GM12878 (cell line): ENCODE data around the gene SLC25A41. TPM values are rescaled to one million over a fixed set of nuclear protein-coding genes. Genes with fewer than 3 reads are reported as not detected.
A peak's percentile ranks its signal among the peaks of the same experiment; 100 is the strongest.

Source experiments
- ATAC-seq: fragments of 200-7000 bp; cut with Tn5 transposase; 3 replicates; pipeline ENCODE4 v1.9.1; 2020; ENCODE audit warnings: mild to moderate bottlenecking, moderate library complexity
- BruUV-seq: library from RNA; stranded (reverse); fragments of 400-500 nt; replicated peaks from 2 replicates; lab custom pipeline; 2021; lab: Mats Ljungman, UMichigan
- CTCF ChIA-PET: fragments of 300-600 bp; sonication (Branson Sonifier 250); formaldehyde crosslinking; extraction: SDS; loops from one replicate; lab custom pipeline; 2021; ENCODE audit warnings: inconsistent platforms; lab: Yijun Ruan, JAX
- POLR2A ChIA-PET: fragments of 350-600 bp; formaldehyde crosslinking; extraction: SDS; loops from one replicate; lab custom pipeline; 2021; ENCODE audit warnings: inconsistent platforms; lab: Charles Lee
- RAD21 ChIA-PET: fragments of 300-600 bp; sonication (Branson Sonifier 250); formaldehyde crosslinking; loops from one replicate; lab custom pipeline; 2023; ENCODE audit warnings: antibody characterized with exemption; ENCODE audit not compliant: unreplicated experiment; lab: Charles Lee
- SMC1A ChIA-PET: fragments of 300-600 bp; sonication (Branson Sonifier 250); formaldehyde crosslinking; loops from one replicate; lab custom pipeline; 2023; ENCODE audit not compliant: unreplicated experiment, uncharacterized antibody; lab: Charles Lee
- DNase-seq: peaks from one replicate; pipeline ENCODE4 v3.0.0-alpha.2; 2011; ENCODE audit warnings: low read depth, low spot score
- FAIRE-seq: peaks from 3 replicates; lab custom pipeline; 2011; peaks lifted over from hg19 to GRCh38; lab: Jason Lieb, UNC
- H2AFZ ChIP-seq: 2 replicates; pipeline ENCODE4 v1.6.0; 2011; ENCODE audit warnings: low read depth, low read length, control low read depth; ENCODE audit not compliant: control insufficient read depth
- H3K27ac ChIP-seq: 2 replicates; pipeline ENCODE4 v1.5.1; 2011; ENCODE audit warnings: control low read depth; ENCODE audit not compliant: control insufficient read depth, insufficient read depth
- H3K27me3 ChIP-seq, 2 experiments: replicated peaks in 1 of 2; 2 replicates each; pipeline versions ENCODE4 v1.6.0 to v1.6.1; 2011; ENCODE audit warnings: low read length in 1 of 2; ENCODE audit not compliant: control insufficient read depth in 2 of 2, insufficient read depth in 2 of 2
- H3K36me3 ChIP-seq, 2 experiments: 2 replicates each; pipeline ENCODE4 v1.5.1; 2011; ENCODE audit warnings: low read length in 1 of 2; ENCODE audit not compliant: control insufficient read depth in 2 of 2, insufficient read depth in 2 of 2
- H3K4me1 ChIP-seq: 2 replicates; pipeline ENCODE4 v1.6.1; 2011; ENCODE audit warnings: mild to moderate bottlenecking, low read length, moderate library complexity, mixed read lengths; ENCODE audit not compliant: control insufficient read depth, insufficient read depth
- H3K4me2 ChIP-seq: 2 replicates; pipeline ENCODE4 v1.6.0; 2011; ENCODE audit warnings: control low read depth; ENCODE audit not compliant: control insufficient read depth, insufficient read depth
- H3K4me3 ChIP-seq: fragments of 200-600 bp; sonication (generic); 2 replicates; pipeline ENCODE4 v1.5.1; 2016
- H3K79me2 ChIP-seq: 2 replicates; pipeline ENCODE4 v1.6.0; 2011; ENCODE audit warnings: low read length; ENCODE audit not compliant: control insufficient read depth, insufficient read depth
- H3K9ac ChIP-seq: 2 replicates; pipeline ENCODE4 v1.8.0; 2011; ENCODE audit warnings: low read length, control low read depth, mixed read lengths; ENCODE audit not compliant: control insufficient read depth, insufficient read depth
- H3K9me3 ChIP-seq: replicated peaks from 3 replicates; pipeline ENCODE4 v1.5.1; 2011; ENCODE audit warnings: mild to moderate bottlenecking, low read length; ENCODE audit not compliant: control insufficient read depth, insufficient read depth
- H4K20me1 ChIP-seq: 2 replicates; pipeline ENCODE4 v1.6.0; 2011; ENCODE audit not compliant: control insufficient read depth, insufficient read depth
- KDM1A ChIP-seq: fragments of 200-600 bp; sonication (generic); IDR thresholded peaks from 2 replicates; pipeline ENCODE4 v1.6.1; 2016; ENCODE audit warnings: borderline replicate concordance
- MEF2A ChIP-seq: IDR thresholded peaks from 2 replicates; pipeline ENCODE4 v1.6.1; 2011; ENCODE audit warnings: low read depth, mild to moderate bottlenecking, low read length, moderate library complexity; ENCODE audit not compliant: insufficient read depth
- MEF2B ChIP-seq: fragments of 450-650 bp; IDR thresholded peaks from 2 replicates; pipeline ENCODE4 v1.6.1; 2018; ENCODE audit warnings: mild to moderate bottlenecking, moderate library complexity; ENCODE audit not compliant: partially characterized antibody, poor library complexity, severe bottlenecking
- NFXL1 ChIP-seq: fragments of 450-650 bp; IDR thresholded peaks from 2 replicates; pipeline ENCODE4 v1.6.1; 2017; ENCODE audit warnings: antibody characterized with exemption, mild to moderate bottlenecking, borderline replicate concordance
- NRF1 ChIP-seq: conservative IDR thresholded peaks from 2 replicates; pipeline ENCODE4 v1.6.1; 2011; ENCODE audit warnings: mild to moderate bottlenecking, low read depth, low read length, improper control_type of control experiment
- PAX8 ChIP-seq: fragments of 450-650 bp; IDR thresholded peaks from 2 replicates; pipeline ENCODE4 v1.6.1; 2017; ENCODE audit warnings: mild to moderate bottlenecking, moderate library complexity
- SREBF2 ChIP-seq: IDR thresholded peaks from 2 replicates; pipeline ENCODE4 v1.6.1; 2012; ENCODE audit warnings: mild to moderate bottlenecking, low read length
- USF1 ChIP-seq: IDR thresholded peaks from 2 replicates; pipeline ENCODE4 v1.6.1; 2011; ENCODE audit warnings: borderline replicate concordance, low read depth, mild to moderate bottlenecking, moderate library complexity, mixed read lengths, low read length; ENCODE audit not compliant: insufficient read depth; ENCODE audit errors: extremely low read length
- USF2 ChIP-seq: IDR thresholded peaks from 2 replicates; pipeline ENCODE4 v1.6.1; 2011; ENCODE audit warnings: low read depth, low read length, improper control_type of control experiment, borderline replicate concordance
- ZNF24 ChIP-seq: fragments of 450-650 bp; IDR thresholded peaks from 2 replicates; pipeline ENCODE4 v1.6.1; 2017; ENCODE audit warnings: antibody characterized with exemption, mild to moderate bottlenecking
- WGBS: methylation state at CpG from one replicate; pipeline ENCODE4 v1.1.6; 2016; ENCODE audit warnings: low lambda C conversion rate; ENCODE audit not compliant: insufficient replicate concordance, insufficient coverage; ENCODE audit errors: missing lambda C conversion rate; 5-methylcytosine and 5-hydroxymethylcytosine counted together
- in situ Hi-C: fragments of 300-500 bp; cut with MboI; formaldehyde crosslinking; loops from 9 replicates; pipeline ENCODE4 v1.14.3; 2018; ENCODE audit warnings: mixed read lengths
- intact Hi-C: fragments of 100-400 bp; cut with micrococcal nuclease; formaldehyde crosslinking; loops from one replicate; pipeline ENCODE4 v1.14.2; 2022; ENCODE audit not compliant: unreplicated experiment
- microRNA-seq: library from miRNA; unstranded; fragments of <30 nt; microRNA quantifications from one replicate; pipeline ENCODE4, GENCODE V29; 2018
- polyA plus RNA-seq, 11 experiments: library from polyadenylated mRNA; depleted of rRNA in 4 of 11; unstranded in 6 of 11; stranded (reverse) in 5 of 11; fragments of >200 nt; fragmentation: Nextera tagmentation in 4 of 11; fragmentation: Illumina TruSeq in 1 of 11; extraction: Ambion mirVana in 4 of 11; extraction: Trizol in 1 of 11; gene quantifications; 1 replicate in 1 of 11; 2 replicates in 10 of 11; pipeline versions ENCODE4 v1.2.1 to v1.2.3, GENCODE V29; 2011 to 2016; ENCODE audit warnings: inconsistent platforms in 2 of 11, missing spikeins in 2 of 11, low read depth in 1 of 11
- small RNA-seq: library from RNA; depleted of rRNA; stranded (forward); fragments of <200 nt; gene quantifications from one replicate; pipeline ENCODE3, GENCODE V24; 2014
- total RNA-seq, 4 experiments: library from RNA; depleted of rRNA in 3 of 4; stranded (reverse); fragments of >200 nt in 3 of 4; fragmentation: Illumina TruSeq in 1 of 4; extraction: Trizol in 1 of 4; gene quantifications; 2 replicates each; pipeline versions ENCODE4 v1.2.1 to v1.2.3, GENCODE V29; 2013 to 2021

Gene SLC25A41
- total and polyA plus RNA-seq, 10 of the 15 experiments (the other 5 are each of a cell fraction or from before 2014, with no cell fraction given): 0.23 to 1.2 (median 0.43) TPM; not detected in 2

- ChIA-PET SMC1A (no interaction called here), POLR2A (interaction anchor here (0.5 kb wide), 1 partner anchor 14 kb away, joined by 3 read pairs; no protein-coding TSS in a partner anchor), RAD21 (no interaction called here), CTCF (no interaction called here)
- peaks cover 1% of the 10 kb centered on the region; the same call in 1 of the 3 replicates for H3K9me3 ChIP-seq
- no peaks in the 10 kb centered on the region; the same call in 1 of the 2 replicates for H3K79me2 ChIP-seq
- no peak overlapping the region for H3K4me2 ChIP-seq
- in situ Hi-C loops: no loop called here
- intact Hi-C loops: no loop called here
- TF ChIP-seq MEF2B (no peak), NFXL1 (no peak), PAX8 (no peak), USF2 (no peak), MEF2A (no peak), ZNF24 (no peak), KDM1A (no peak), USF1 (no peak), NRF1 (no peak), SREBF2 (no peak)
- no peak overlapping the region for H3K27ac ChIP-seq
- no peak overlapping the region for H2AFZ ChIP-seq
- WGBS: 76% methylated on average over 19 of the region's 19 CpGs
- no peak for ATAC-seq
- DNase-seq: no peak
- no peaks in the 10 kb centered on the region for H3K27me3 ChIP-seq
- no peak overlapping the region for H3K9ac ChIP-seq
- peaks cover 2% of the 10 kb centered on the region; the same call in 1 of the 2 replicates for H3K4me1 ChIP-seq
- no TSS peak for BruUV-seq
- no peak overlapping the region for H3K4me3 ChIP-seq
- no peaks in the 10 kb centered on the region for H4K20me1 ChIP-seq
- FAIRE-seq: no peak
- H3K36me3 ChIP-seq: peaks cover 14 to 20% of the 10 kb centered on the region in 2 experiments
These were observed 56.9 kb downstream of the SLC25A41 start for GRCh38 chr19:6376512-6377190.

Small RNA genes lying within 50 kb of the gene (microRNA-seq; reads per million reads assigned to microRNA genes)
- gene MIR3940: 141 reads per million, percentile 78 among the genes with 10 or more reads in this experiment
- not detected for gene MIR6790
- 1.7 reads per million for gene MIR6885

Small RNA genes lying within 50 kb of the gene (small RNA-seq; reads per million reads assigned to genes)
- gene MIR6790 (not detected), gene MIR6885 (0.16 reads per million)

Other genes starting within 250 kb of the SLC25A41 start
Only the 7 nearest of the 14 such genes appear.
- gene ALKBH7, start 61.0 kb downstream of the SLC25A41 start, total RNA-seq (2014; rRNA removed): 57.7 and 64.9 TPM in 2 replicates
- gene ALKBH7, start 61.0 kb downstream of the SLC25A41 start, total RNA-seq (2014; rRNA removed; fragmentation: Illumina TruSeq; extraction: Trizol): 11.8 and 15.1 TPM in 2 replicates
- 82.5 and 89.6 TPM in 2 replicates for gene ALKBH7, start 61.0 kb downstream of the SLC25A41 start, total RNA-seq (2021)
- gene ALKBH7, start 61.0 kb downstream of the SLC25A41 start, polyA plus RNA-seq (2011; rRNA removed): 10.9 and 22.9 TPM in 2 replicates
- 0.98 and 7.0 TPM in 2 replicates for gene ALKBH7, start 61.0 kb downstream of the SLC25A41 start, polyA plus RNA-seq (2014; fragmentation: Illumina TruSeq; extraction: Trizol)
- gene ALKBH7, start 61.0 kb downstream of the SLC25A41 start, polyA plus RNA-seq (2014; fragmentation: Nextera tagmentation; extraction: Ambion mirVana): 1 to 10 TPM in 1 of 2 experiments, under 1 TPM in 1; 0.31 to 5.8 TPM
- 58.7 and 69.6 TPM in 2 replicates for gene ALKBH7, start 61.0 kb downstream of the SLC25A41 start, polyA plus RNA-seq (2014; rRNA removed)
- 10 to 100 TPM; 52.3 to 63.6 TPM for gene ALKBH7, start 61.0 kb downstream of the SLC25A41 start, polyA plus RNA-seq (2016; fragmentation: Nextera tagmentation; extraction: Ambion mirVana)
- gene PSPN, start 57.8 kb downstream of the SLC25A41 start, total RNA-seq (2014; rRNA removed): 0.79 and 1.0 TPM in 2 replicates
- 0.67 and 0.83 TPM in 2 replicates for gene PSPN, start 57.8 kb downstream of the SLC25A41 start, total RNA-seq (2014; rRNA removed; fragmentation: Illumina TruSeq; extraction: Trizol)
- 1.1 and 1.2 TPM in 2 replicates for gene PSPN, start 57.8 kb downstream of the SLC25A41 start, total RNA-seq (2021)
- gene PSPN, start 57.8 kb downstream of the SLC25A41 start, polyA plus RNA-seq (2011; rRNA removed): 0.50 and 0.84 TPM in 2 replicates
- 0.41 and 0.65 TPM in 2 replicates for gene PSPN, start 57.8 kb downstream of the SLC25A41 start, polyA plus RNA-seq (2014; fragmentation: Illumina TruSeq; extraction: Trizol)
- under 1 TPM; 0.27 to 0.47 TPM for gene PSPN, start 57.8 kb downstream of the SLC25A41 start, polyA plus RNA-seq (2014; fragmentation: Nextera tagmentation; extraction: Ambion mirVana)
- gene PSPN, start 57.8 kb downstream of the SLC25A41 start, polyA plus RNA-seq (2014; rRNA removed): 0.58 and 0.81 TPM in 2 replicates
- gene PSPN, start 57.8 kb downstream of the SLC25A41 start, polyA plus RNA-seq (2016; fragmentation: Nextera tagmentation; extraction: Ambion mirVana): 1 to 10 TPM in 1 of 2 experiments, under 1 TPM in 1; 0.57 to 1.2 TPM
- gene GTF2F1, start 40.6 kb downstream of the SLC25A41 start, total RNA-seq (2014; rRNA removed): 42.7 and 45.0 TPM in 2 replicates
- 55.4 and 57.3 TPM in 2 replicates for gene GTF2F1, start 40.6 kb downstream of the SLC25A41 start, total RNA-seq (2014; rRNA removed; fragmentation: Illumina TruSeq; extraction: Trizol)
- gene GTF2F1, start 40.6 kb downstream of the SLC25A41 start, total RNA-seq (2021): 57.8 and 61.7 TPM in 2 replicates
- 39.6 and 50.4 TPM in 2 replicates for gene GTF2F1, start 40.6 kb downstream of the SLC25A41 start, polyA plus RNA-seq (2011; rRNA removed)
- gene GTF2F1, start 40.6 kb downstream of the SLC25A41 start, polyA plus RNA-seq (2014; fragmentation: Illumina TruSeq; extraction: Trizol): 29.6 and 53.1 TPM in 2 replicates
- 1 to 10 TPM; 4.5 to 8.7 TPM for gene GTF2F1, start 40.6 kb downstream of the SLC25A41 start, polyA plus RNA-seq (2014; fragmentation: Nextera tagmentation; extraction: Ambion mirVana)
- 55.1 and 61.3 TPM in 2 replicates for gene GTF2F1, start 40.6 kb downstream of the SLC25A41 start, polyA plus RNA-seq (2014; rRNA removed)
- gene GTF2F1, start 40.6 kb downstream of the SLC25A41 start, polyA plus RNA-seq (2016; fragmentation: Nextera tagmentation; extraction: Ambion mirVana): 10 to 100 TPM; 39.2 to 46.7 TPM
- 111 and 121 TPM in 2 replicates for gene KHSRP, start 9.0 kb downstream of the SLC25A41 start, total RNA-seq (2014; rRNA removed)
- 71.8 and 79.8 TPM in 2 replicates for gene KHSRP, start 9.0 kb downstream of the SLC25A41 start, total RNA-seq (2014; rRNA removed; fragmentation: Illumina TruSeq; extraction: Trizol)
- 411 and 440 TPM in 2 replicates for gene KHSRP, start 9.0 kb downstream of the SLC25A41 start, total RNA-seq (2021)
- gene KHSRP, start 9.0 kb downstream of the SLC25A41 start, polyA plus RNA-seq (2011; rRNA removed): 71.1 and 84.3 TPM in 2 replicates
- gene KHSRP, start 9.0 kb downstream of the SLC25A41 start, polyA plus RNA-seq (2014; fragmentation: Illumina TruSeq; extraction: Trizol): 118 and 142 TPM in 2 replicates
- 1 to 10 TPM; 4.8 to 6.4 TPM for gene KHSRP, start 9.0 kb downstream of the SLC25A41 start, polyA plus RNA-seq (2014; fragmentation: Nextera tagmentation; extraction: Ambion mirVana)
- 229 and 318 TPM in 2 replicates for gene KHSRP, start 9.0 kb downstream of the SLC25A41 start, polyA plus RNA-seq (2014; rRNA removed)
- gene KHSRP, start 9.0 kb downstream of the SLC25A41 start, polyA plus RNA-seq (2016; fragmentation: Nextera tagmentation; extraction: Ambion mirVana): 10 to 100 TPM; 38.5 to 40.1 TPM
- 51.9 and 66.4 TPM in 2 replicates for gene SLC25A23, start 26.0 kb upstream of the SLC25A41 start, total RNA-seq (2014; rRNA removed)
- gene SLC25A23, start 26.0 kb upstream of the SLC25A41 start, total RNA-seq (2014; rRNA removed; fragmentation: Illumina TruSeq; extraction: Trizol): 35.4 and 36.2 TPM in 2 replicates
- gene SLC25A23, start 26.0 kb upstream of the SLC25A41 start, total RNA-seq (2021): 85.8 and 97.2 TPM in 2 replicates
- gene SLC25A23, start 26.0 kb upstream of the SLC25A41 start, polyA plus RNA-seq (2011; rRNA removed): 16.6 and 25.6 TPM in 2 replicates
- gene SLC25A23, start 26.0 kb upstream of the SLC25A41 start, polyA plus RNA-seq (2014; fragmentation: Illumina TruSeq; extraction: Trizol): 60.7 and 70.2 TPM in 2 replicates
- 10 to 100 TPM; 10.2 to 13.6 TPM for gene SLC25A23, start 26.0 kb upstream of the SLC25A41 start, polyA plus RNA-seq (2014; fragmentation: Nextera tagmentation; extraction: Ambion mirVana)
- gene SLC25A23, start 26.0 kb upstream of the SLC25A41 start, polyA plus RNA-seq (2014; rRNA removed): 79.5 and 83.1 TPM in 2 replicates
- gene SLC25A23, start 26.0 kb upstream of the SLC25A41 start, polyA plus RNA-seq (2016; fragmentation: Nextera tagmentation; extraction: Ambion mirVana): 10 to 100 TPM; 42.7 to 57.4 TPM
- 0.82 and 1.6 TPM in 2 replicates for gene CRB3, start 30.5 kb upstream of the SLC25A41 start, total RNA-seq (2014; rRNA removed)
- gene CRB3, start 30.5 kb upstream of the SLC25A41 start, total RNA-seq (2014; rRNA removed; fragmentation: Illumina TruSeq; extraction: Trizol): 0.18 TPM in 1 of 2 replicates, not detected in the other
- 0.43 and 1.4 TPM in 2 replicates for gene CRB3, start 30.5 kb upstream of the SLC25A41 start, total RNA-seq (2021)
- 0.56 and 0.98 TPM in 2 replicates for gene CRB3, start 30.5 kb upstream of the SLC25A41 start, polyA plus RNA-seq (2011; rRNA removed)
- gene CRB3, start 30.5 kb upstream of the SLC25A41 start, polyA plus RNA-seq (2014; fragmentation: Illumina TruSeq; extraction: Trizol): 0.41 TPM in 1 of 2 replicates, not detected in the other
- under 1 TPM in 1 of 2 experiments, not detected in 1; 0.11 TPM for gene CRB3, start 30.5 kb upstream of the SLC25A41 start, polyA plus RNA-seq (2014; fragmentation: Nextera tagmentation; extraction: Ambion mirVana)
- 0.97 and 1.2 TPM in 2 replicates for gene CRB3, start 30.5 kb upstream of the SLC25A41 start, polyA plus RNA-seq (2014; rRNA removed)
- 1 to 10 TPM; 1.1 to 1.9 TPM for gene CRB3, start 30.5 kb upstream of the SLC25A41 start, polyA plus RNA-seq (2016; fragmentation: Nextera tagmentation; extraction: Ambion mirVana)
- 16.4 and 24.5 TPM in 2 replicates for gene DENND1C, start 48.0 kb upstream of the SLC25A41 start, total RNA-seq (2014; rRNA removed)
- gene DENND1C, start 48.0 kb upstream of the SLC25A41 start, total RNA-seq (2014; rRNA removed; fragmentation: Illumina TruSeq; extraction: Trizol): 10.9 and 11.5 TPM in 2 replicates
- gene DENND1C, start 48.0 kb upstream of the SLC25A41 start, total RNA-seq (2021): 50.5 and 54.3 TPM in 2 replicates
- gene DENND1C, start 48.0 kb upstream of the SLC25A41 start, polyA plus RNA-seq (2011; rRNA removed): 10.6 and 25.8 TPM in 2 replicates
- 24.6 and 39.5 TPM in 2 replicates for gene DENND1C, start 48.0 kb upstream of the SLC25A41 start, polyA plus RNA-seq (2014; fragmentation: Illumina TruSeq; extraction: Trizol)
- gene DENND1C, start 48.0 kb upstream of the SLC25A41 start, polyA plus RNA-seq (2014; fragmentation: Nextera tagmentation; extraction: Ambion mirVana): 1 to 10 TPM; 2.4 to 2.8 TPM
- gene DENND1C, start 48.0 kb upstream of the SLC25A41 start, polyA plus RNA-seq (2014; rRNA removed): 49.1 and 59.0 TPM in 2 replicates
- 10 to 100 TPM; 45.8 to 45.9 TPM for gene DENND1C, start 48.0 kb upstream of the SLC25A41 start, polyA plus RNA-seq (2016; fragmentation: Nextera tagmentation; extraction: Ambion mirVana)